Stimulated activated naive B cell treated with anti-CD40 and anti-IgM and Interleukin-4, amounts not matched to agents 10 μg/mL and 1 μg/mL and 100 μg/mL, for 72 hours (primary cell): ENCODE results near the gene RUBCN.

Experiments used
- ATAC-seq, 2 donors: fragments of 150-1000 bp; cut with Tn5 transposase; replicated peaks; 2 replicates each; pipeline ENCODE4 v1.10.0; 2021; ENCODE audit warnings: moderate library complexity in 1 of 2
- DNase-seq: peaks from one replicate; pipeline ENCODE4 v3.0.0; 2021
- H3K27ac Mint-ChIP-seq: one replicate; pipeline ENCODE4 v1.8.0; 2022; ENCODE audit warnings: mild to moderate bottlenecking, mixed read lengths
- H3K27me3 Mint-ChIP-seq, 2 donors: one replicate each; pipeline ENCODE4 v1.8.0; 2022; ENCODE audit warnings: mixed read lengths in 2 of 2
- H3K36me3 Mint-ChIP-seq, 2 donors: one replicate each; pipeline ENCODE4 v1.8.0; 2022; ENCODE audit warnings: mixed read lengths in 2 of 2, mild to moderate bottlenecking in 1 of 2
- H3K4me1 Mint-ChIP-seq, 2 donors: one replicate each; pipeline ENCODE4 v1.8.0; 2022; ENCODE audit warnings: mixed read lengths in 2 of 2, mild to moderate bottlenecking in 1 of 2
- H3K4me3 Mint-ChIP-seq, 2 donors: one replicate each; pipeline ENCODE4 v1.8.0; 2022; ENCODE audit warnings: mild to moderate bottlenecking in 2 of 2, mixed read lengths in 2 of 2, moderate library complexity in 1 of 2
- H3K9me3 Mint-ChIP-seq, 2 donors: one replicate each; pipeline ENCODE4 v1.8.0; 2022; ENCODE audit warnings: mixed read lengths in 2 of 2, mild to moderate bottlenecking in 1 of 2

RUBCN gene

DNA sequence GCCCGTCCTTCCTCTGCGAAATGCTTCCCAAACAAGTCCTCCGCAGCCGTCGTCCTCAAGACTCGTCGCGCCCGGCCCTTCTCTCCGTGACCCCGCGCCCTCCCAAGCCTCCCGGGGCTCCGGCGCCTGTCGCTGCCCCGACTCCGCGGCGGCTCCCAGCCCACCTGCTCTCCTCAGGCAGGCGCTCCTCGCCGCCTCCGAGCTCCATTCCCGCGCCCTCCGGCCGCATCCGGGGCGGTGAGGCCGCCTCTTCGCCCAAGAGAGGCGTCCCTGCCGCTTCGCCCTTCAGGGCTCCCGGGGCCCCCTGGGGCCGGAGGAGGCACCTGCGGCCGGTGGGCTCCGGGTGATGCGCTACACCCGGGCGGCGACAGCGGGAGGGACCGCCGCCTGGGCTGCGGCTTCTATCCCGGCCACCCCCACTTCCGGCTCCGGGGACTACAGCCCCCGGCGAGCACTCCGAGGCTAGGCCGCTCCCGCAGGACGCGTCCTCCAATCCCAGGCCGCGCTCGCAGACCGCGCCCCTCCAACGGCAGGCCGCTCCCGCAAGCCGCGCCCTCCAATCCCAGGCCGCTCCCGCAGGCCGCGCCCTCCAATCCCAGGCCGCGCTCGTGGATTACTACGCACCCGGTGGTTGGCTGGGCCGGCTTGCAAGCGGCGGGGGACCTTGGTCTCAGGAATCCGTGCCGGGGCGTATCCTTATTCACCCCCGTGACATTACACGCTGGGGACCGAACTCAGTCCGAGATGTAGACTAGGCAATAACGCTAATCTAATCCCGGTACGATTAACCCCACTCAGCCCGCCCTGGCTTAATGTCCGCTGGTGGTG lies at the start of gene RUBCN:
TSS of gene RUBCN (minus strand) at position 414 of the 828 bp plus-strand sequence. CDS start at position 229, 185 bp downstream.
- DNase-seq = peak; percentile 95
- Mint-ChIP-seq H3K4me3 (peak within 1 kb of the TSS; percentile 88 to 98), H3K27ac (peak within 1 kb of the TSS; percentile 99), H3K9me3 (peaks cover 0 to 2% of the 10 kb centered on the region in 2 donors), H3K27me3 (no peaks in the 10 kb centered on the region), H3K4me1 (peaks cover 27 to 57% of the 10 kb centered on the region in 2 donors), H3K36me3 (peaks cover 30 to 45% of the 10 kb centered on the region in 2 donors)
- peak; percentile 80 for ATAC-seq

GRCh38 chr3:197784019-197784585 lies 47.4 kb upstream of the RUBCN start:
- peak overlapping the region; percentile 98 for H3K27ac Mint-ChIP-seq
- ATAC-seq (peak; percentile 55 to 56), DNase-seq (no peak)
- peaks cover 25 to 48% of the 10 kb centered on the region in 2 donors for H3K4me1 Mint-ChIP-seq
- no peaks in the 10 kb centered on the region for H3K27me3 Mint-ChIP-seq
- H3K9me3 Mint-ChIP-seq = no peaks in the 10 kb centered on the region
- H3K4me3 Mint-ChIP-seq = peak overlapping the region; percentile 58 to 75
- H3K36me3 Mint-ChIP-seq = peaks cover 32 to 58% of the 10 kb centered on the region in 2 donors

DNA sequence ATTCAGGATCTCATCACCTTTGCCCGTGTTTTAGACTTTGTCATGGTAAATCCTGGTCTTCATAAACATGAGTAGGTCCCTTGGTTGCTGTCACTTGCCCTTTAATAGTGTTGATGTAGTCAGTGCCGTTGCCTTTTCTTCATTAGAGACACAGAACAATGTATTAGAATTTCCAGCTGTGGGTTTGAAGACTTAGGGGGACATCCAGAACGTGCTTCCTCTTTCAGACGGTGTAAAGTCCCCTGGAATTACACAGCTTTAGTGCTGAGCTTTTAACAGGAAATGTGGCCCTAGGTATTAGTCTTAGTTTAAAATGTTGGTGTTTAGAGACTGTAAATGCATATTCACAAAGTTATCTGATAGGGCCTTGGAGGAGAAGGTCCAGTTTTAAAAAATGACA lies 45.5 kb upstream of the RUBCN start:
- H3K36me3 Mint-ChIP-seq = peaks cover 43 to 60% of the 10 kb centered on the region in 2 donors
- H3K9me3 Mint-ChIP-seq = no peaks in the 10 kb centered on the region
- H3K27me3 Mint-ChIP-seq = no peaks in the 10 kb centered on the region
- peaks cover 22 to 36% of the 10 kb centered on the region in 2 donors for H3K4me1 Mint-ChIP-seq
- peak overlapping the region; percentile 88 for H3K27ac Mint-ChIP-seq
- H3K4me3 Mint-ChIP-seq = peak overlapping the region; percentile 33 to 57
- DNase-seq = peak; percentile 43
- peak; percentile 90 to 93 for ATAC-seq

DNA sequence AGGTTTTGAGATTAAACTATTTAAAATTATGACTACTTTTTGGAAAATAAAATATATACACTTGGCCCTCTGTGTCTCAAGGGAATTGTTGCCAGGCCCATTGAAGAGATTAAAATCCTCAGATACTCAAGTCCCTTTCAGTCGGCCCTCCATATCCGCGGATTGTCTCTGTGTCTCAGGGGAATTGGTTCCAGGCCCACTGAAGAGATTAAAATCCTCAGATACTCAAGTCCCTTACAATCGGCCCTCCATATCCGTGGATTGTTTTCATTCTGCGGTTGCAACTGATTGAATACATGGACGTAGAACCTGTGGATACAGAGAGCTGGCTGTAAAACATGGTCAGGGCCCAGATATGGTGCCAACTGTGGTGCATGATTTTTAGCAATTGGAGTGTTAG lies 38.6 kb upstream of the RUBCN start:
- peaks cover 59 to 71% of the 10 kb centered on the region in 2 donors for H3K36me3 Mint-ChIP-seq
- H3K4me1 Mint-ChIP-seq = peaks cover 0 to 2% of the 10 kb centered on the region in 2 donors
- DNase-seq (no peak), ATAC-seq (no peak)
- no peak overlapping the region for H3K27ac Mint-ChIP-seq
- H3K9me3 Mint-ChIP-seq = no peaks in the 10 kb centered on the region
- H3K4me3 Mint-ChIP-seq = no peak overlapping the region
- no peaks in the 10 kb centered on the region for H3K27me3 Mint-ChIP-seq

DNA sequence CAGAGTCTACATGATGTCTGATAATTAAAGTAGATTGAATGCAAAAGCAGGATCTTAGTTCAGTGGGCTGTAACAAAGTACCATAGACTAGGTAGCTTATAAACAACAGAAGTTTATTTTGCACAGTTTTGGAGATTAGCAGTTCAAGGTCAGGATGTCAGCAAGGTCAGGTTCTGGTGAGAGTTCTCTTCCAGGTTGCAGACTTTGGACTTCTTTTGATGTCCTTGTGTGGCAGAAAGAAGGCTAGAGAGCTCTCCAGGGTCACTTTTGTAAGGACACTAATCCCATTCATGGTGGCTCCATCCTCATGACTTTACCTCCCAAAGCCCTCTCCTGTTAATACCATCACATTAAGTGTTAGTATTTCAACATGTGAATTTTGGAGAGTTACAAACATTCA lies 25.1 kb upstream of the RUBCN start:
- H3K36me3 Mint-ChIP-seq = peaks cover 20 to 23% of the 10 kb centered on the region in 2 donors

DNA sequence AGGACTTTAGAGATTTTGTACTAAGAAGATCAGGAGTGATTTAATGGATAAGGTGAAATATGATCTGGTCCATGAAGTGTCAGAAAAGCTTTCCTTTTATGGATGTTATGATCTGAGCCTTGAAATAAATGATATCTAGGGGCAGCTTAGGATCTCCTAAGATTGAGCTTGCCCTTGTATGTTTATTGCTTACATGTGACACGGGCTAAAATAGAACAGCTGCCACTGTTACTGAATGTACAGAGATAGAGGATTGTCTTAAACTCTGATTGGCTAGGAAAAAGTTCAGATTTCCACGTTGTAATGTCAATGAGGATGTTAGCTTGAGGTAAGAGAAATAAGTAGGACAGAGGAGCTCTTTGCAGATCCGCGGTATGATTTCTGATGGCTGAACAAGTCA lies 21.8 kb upstream of the RUBCN start:
- ATAC-seq (no peak), DNase-seq (no peak)
- H3K4me3 Mint-ChIP-seq = no peak overlapping the region
- H3K4me1 Mint-ChIP-seq = peaks cover 10 to 22% of the 10 kb centered on the region in 2 donors
- no peaks in the 10 kb centered on the region for H3K9me3 Mint-ChIP-seq
- H3K36me3 Mint-ChIP-seq = peaks cover 5 to 26% of the 10 kb centered on the region in 2 donors
- no peaks in the 10 kb centered on the region for H3K27me3 Mint-ChIP-seq
- no peak overlapping the region for H3K27ac Mint-ChIP-seq

More for the DNA sequence above, 25.1 kb upstream of the RUBCN start:
- DNase-seq (no peak), ATAC-seq (no peak)
- Mint-ChIP-seq H3K27me3 (no peaks in the 10 kb centered on the region), H3K9me3 (no peaks in the 10 kb centered on the region), H3K4me1 (no peaks in the 10 kb centered on the region), H3K4me3 (no peak overlapping the region), H3K27ac (no peak overlapping the region)

GRCh38 chr3:197756704-197757103 lies 20.0 kb upstream of the RUBCN start:
- no peak for DNase-seq
- H3K27me3 Mint-ChIP-seq = no peaks in the 10 kb centered on the region
- peaks cover 2 to 24% of the 10 kb centered on the region in 2 donors for H3K36me3 Mint-ChIP-seq

DNA sequence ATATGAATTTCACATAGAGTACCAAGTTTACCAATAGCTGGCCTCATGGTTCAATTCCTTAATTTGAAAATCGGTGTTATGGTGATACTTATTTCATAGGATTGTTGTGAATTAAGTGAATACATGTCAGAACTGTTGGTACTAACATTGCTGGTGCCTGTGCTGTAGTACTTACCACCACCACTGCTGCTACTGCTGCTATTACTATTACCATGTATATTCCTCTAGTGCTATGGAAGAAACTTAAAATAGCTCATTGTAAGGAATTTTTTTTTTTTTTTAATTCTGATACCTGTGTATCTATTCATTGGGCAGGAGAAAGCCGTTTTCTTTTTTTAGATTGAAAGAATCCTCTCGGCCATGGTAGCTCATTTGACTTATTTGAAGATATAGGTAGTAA lies 16.6 kb upstream of the RUBCN start:
- Mint-ChIP-seq H3K27ac (no peak overlapping the region), H3K9me3 (no peaks in the 10 kb centered on the region), H3K4me1 (peaks cover 28 to 47% of the 10 kb centered on the region in 2 donors), H3K27me3 (no peaks in the 10 kb centered on the region), H3K4me3 (peak overlapping the region in 1 of 2 donors; percentile 59), H3K36me3 (peaks cover 9 to 40% of the 10 kb centered on the region in 2 donors)
- no peak for ATAC-seq
- DNase-seq = no peak

More at GRCh38 chr3:197756704-197757103, 20.0 kb upstream of the RUBCN start:
- Mint-ChIP-seq H3K4me1 (peaks cover 19 to 31% of the 10 kb centered on the region in 2 donors), H3K27ac (no peak overlapping the region), H3K9me3 (no peaks in the 10 kb centered on the region), H3K4me3 (no peak overlapping the region)
- no peak for ATAC-seq

GRCh38 chr3:197752107-197752506 lies 15.4 kb upstream of the RUBCN start:
- Mint-ChIP-seq H3K36me3 (peaks cover 7 to 38% of the 10 kb centered on the region in 2 donors), H3K9me3 (no peaks in the 10 kb centered on the region), H3K27me3 (no peaks in the 10 kb centered on the region), H3K4me1 (peaks cover 29 to 49% of the 10 kb centered on the region in 2 donors), H3K27ac (peak overlapping the region; percentile 84), H3K4me3 (peak overlapping the region; percentile 73 to 80)
- DNase-seq = no peak
- ATAC-seq = no peak

DNA sequence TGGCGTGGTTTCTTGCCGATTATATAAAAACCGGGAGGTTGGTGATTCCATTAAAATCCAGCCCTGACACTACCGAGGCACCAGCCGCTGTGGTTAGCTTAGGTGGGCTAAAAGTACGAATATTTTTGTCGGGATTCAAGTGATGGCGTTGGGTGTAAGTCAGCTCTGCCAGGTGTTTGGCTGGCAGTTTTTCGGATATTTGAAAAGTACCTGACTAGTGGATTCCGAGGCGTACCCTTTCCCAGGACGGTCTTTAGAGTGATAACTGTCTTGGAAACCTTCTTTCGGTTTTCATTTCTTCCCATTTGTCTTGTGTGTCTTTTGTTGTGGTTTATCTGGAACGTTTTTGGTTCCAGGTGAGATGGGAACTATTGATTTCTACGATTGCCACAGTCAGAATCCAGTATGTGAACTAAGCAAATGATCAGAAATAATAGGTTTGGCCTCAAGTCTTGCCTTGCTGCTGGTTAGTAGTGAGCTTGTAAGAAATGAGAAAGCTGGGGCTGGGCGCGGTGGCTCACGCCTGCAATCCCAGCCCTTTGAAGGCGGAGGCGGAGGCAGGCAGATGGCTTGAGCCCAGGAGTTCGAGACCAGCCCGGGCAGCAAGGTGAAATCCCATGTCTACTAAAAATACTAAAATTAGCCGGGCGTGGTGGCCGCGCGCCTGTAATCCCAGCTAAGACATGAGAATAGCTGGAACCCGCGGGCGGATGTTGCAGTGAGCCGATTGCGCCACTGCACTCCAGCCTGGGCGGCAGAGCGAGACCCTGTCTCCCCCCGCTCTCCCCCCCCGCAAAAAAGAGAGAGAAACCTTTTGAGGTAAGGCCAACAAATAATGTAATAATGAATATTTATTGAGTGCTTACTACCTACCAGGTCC lies 14.4 kb upstream of the RUBCN start:
- H3K27me3 Mint-ChIP-seq = no peaks in the 10 kb centered on the region
- DNase-seq (peak; percentile 36), ATAC-seq (no peak)
- peak overlapping the region; percentile 92 to 97 for H3K4me3 Mint-ChIP-seq
- peaks cover 7 to 31% of the 10 kb centered on the region in 2 donors for H3K36me3 Mint-ChIP-seq
- H3K4me1 Mint-ChIP-seq = peaks cover 31 to 52% of the 10 kb centered on the region in 2 donors
- no peaks in the 10 kb centered on the region for H3K9me3 Mint-ChIP-seq
- peak overlapping the region; percentile 95 for H3K27ac Mint-ChIP-seq

DNA sequence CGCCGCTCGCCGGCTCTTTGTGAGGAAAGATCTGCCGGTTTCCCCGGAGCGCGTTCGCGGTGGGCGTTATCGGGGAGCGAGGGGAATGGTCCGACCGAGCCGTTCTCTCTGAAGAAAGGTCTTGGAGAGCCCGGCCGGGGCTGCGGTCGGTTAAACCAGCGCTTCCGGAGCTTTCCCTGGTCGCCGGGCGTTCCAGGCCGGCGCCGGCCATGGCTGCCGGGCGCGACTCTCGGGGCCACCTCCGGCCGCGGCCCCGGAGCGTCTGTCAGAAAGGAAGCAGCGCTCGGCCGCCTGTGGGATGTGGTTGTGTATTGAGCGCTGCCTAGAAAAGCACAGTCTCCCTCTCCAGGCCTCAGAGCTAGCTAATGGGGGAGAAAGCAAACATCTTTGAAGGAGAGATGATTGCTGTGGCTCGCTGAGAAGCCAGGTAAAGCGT lies 13.7 kb upstream of the RUBCN start:
- H3K9me3 Mint-ChIP-seq = no peaks in the 10 kb centered on the region
- H3K27me3 Mint-ChIP-seq = no peaks in the 10 kb centered on the region
- peaks cover 27 to 51% of the 10 kb centered on the region in 2 donors for H3K4me1 Mint-ChIP-seq
- peak overlapping the region; percentile 92 to 97 for H3K4me3 Mint-ChIP-seq
- ATAC-seq (peak; percentile 52 to 53), DNase-seq (peak; percentile 40)
- peak overlapping the region; percentile 95 for H3K27ac Mint-ChIP-seq
- peaks cover 7 to 26% of the 10 kb centered on the region in 2 donors for H3K36me3 Mint-ChIP-seq

GRCh38 chr3:197749601-197750395 lies 13.1 kb upstream of the RUBCN start, which contains the start of gene FYTTD1:
Gene FYTTD1, plus strand, starts transcription at chr3:197749883. Its CDS starts 89 bp downstream, at chr3:197749972.
- Mint-ChIP-seq H3K4me3 (peak within 1 kb of the TSS; percentile 92 to 97), H3K4me1 (peaks cover 25 to 47% of the 10 kb centered on the region in 2 donors), H3K27me3 (no peaks in the 10 kb centered on the region), H3K27ac (peak within 1 kb of the TSS; percentile 99), H3K36me3 (peaks cover 7 to 23% of the 10 kb centered on the region in 2 donors), H3K9me3 (no peaks in the 10 kb centered on the region)
- peak; percentile 88 to 90 for ATAC-seq
- DNase-seq = peak; percentile 92

- Mint-ChIP-seq H3K27ac (peak overlapping the region; percentile 94), H3K27me3 (no peaks in the 10 kb centered on the region), H3K36me3 (peaks cover 7 to 21% of the 10 kb centered on the region in 2 donors), H3K4me3 (peak overlapping the region; percentile 92 to 97), H3K4me1 (peaks cover 25 to 44% of the 10 kb centered on the region in 2 donors), H3K9me3 (no peaks in the 10 kb centered on the region)
- ATAC-seq (peak; percentile 65 to 69), DNase-seq (peak; percentile 70)
Observed at GRCh38 chr3:197749315-197749600, 12.6 kb upstream of the RUBCN start.
